ENCODE measurements around the gene APOBR. TPM values are rescaled to one million over a fixed set of nuclear protein-coding genes. Genes with fewer than 3 reads are reported as not detected.
A peak's percentile ranks its signal among the peaks of the same experiment; 100 is the strongest.

The APOBR gene
- total and polyA plus RNA-seq, 9 of the 15 experiments (the other 6 are each of a cell fraction or from before 2014, with no cell fraction given): 0.08 to 6.1 (median 2.8) TPM; not detected in 1

DNA sequence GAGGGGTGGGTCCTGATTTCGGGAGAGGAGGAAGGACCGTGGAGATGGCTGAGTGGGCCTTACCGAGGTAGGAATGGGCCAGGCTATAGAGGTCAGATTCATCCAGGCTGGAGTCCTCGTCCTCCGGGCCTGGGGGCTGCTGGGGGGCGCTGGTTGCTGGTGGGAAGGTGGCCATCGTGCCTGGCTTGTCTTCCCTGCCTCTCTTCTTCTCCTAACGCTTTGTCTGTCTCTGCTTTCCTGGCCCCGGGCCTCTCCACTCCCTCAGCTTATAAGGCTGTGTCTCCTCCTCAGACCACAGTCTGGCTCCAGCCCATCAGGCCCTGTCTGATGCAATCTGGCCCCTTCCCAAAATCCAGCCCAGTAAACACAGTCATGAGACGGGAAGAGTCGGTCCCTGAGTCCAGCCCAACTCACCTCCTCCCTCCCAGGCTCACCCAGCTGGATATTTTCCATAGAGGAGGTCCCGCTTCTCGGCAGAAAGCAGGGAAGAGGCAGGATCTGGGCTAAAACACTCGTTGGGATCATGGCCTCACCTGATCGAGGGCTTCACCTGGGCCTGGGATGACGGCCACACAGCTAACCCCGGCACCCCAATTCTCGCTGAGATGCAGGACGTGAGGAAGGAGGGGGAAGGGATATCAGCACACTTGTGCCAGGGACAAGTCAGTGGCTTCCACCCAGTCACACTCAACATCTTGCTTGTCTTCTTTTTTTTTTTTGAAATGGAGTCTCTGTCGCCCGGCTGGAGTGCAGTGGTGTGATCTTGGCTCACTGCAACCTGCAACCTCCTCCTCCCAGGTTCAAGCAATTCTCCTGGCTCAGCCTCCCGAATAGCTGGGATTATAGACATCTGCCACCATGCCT lies 44.5 kb downstream of the APOBR start, which contains the start of gene NUPR1 (continued):
- TF ChIP-seq POLR3A (IDR thresholded peaks at IDR 0.05; ENCODE audit: borderline replicate concordance, extremely low read depth, insufficient read depth, insufficient read length): no peak
- TF ChIP-seq CEBPG (CRISPR knock-in tag; IDR thresholded peaks at IDR 0.05): peak; percentile 55; the same call in 1 of the 2 replicates
- TF ChIP-seq CEBPG (tag; conservative IDR thresholded peaks at IDR 0.05 in 1 of 2, IDR thresholded peaks at IDR 0.05 in 1 of 2): peak; percentile 94 to 97
- no peak for TF ChIP-seq KLF16 (IDR thresholded peaks at IDR 0.05)
- TF ChIP-seq KLF1 (tag; IDR thresholded peaks at IDR 0.05): no peak
- TF ChIP-seq CBFB (CRISPR knock-in tag; IDR thresholded peaks at IDR 0.05): no peak
- TF ChIP-seq SP1 (CRISPR knock-in tag; IDR thresholded peaks at IDR 0.05): no peak
- peak; percentile 70; the same call in 1 of the 2 replicates for TF ChIP-seq OTX1 (CRISPR knock-in tag; IDR thresholded peaks at IDR 0.05)
- TF ChIP-seq CHCHD3 (CRISPR knock-in tag; IDR thresholded peaks at IDR 0.05): no peak
- peak; percentile 77 for TF ChIP-seq SMAD4 (CRISPR knock-in tag; conservative IDR thresholded peaks at IDR 0.05)
- no peak for TF ChIP-seq ATF1 (CRISPR knock-in tag; IDR thresholded peaks at IDR 0.05)
- no peak for TF ChIP-seq ATF1 (tag; IDR thresholded peaks at IDR 0.05)
- TF ChIP-seq, protein P1, sequence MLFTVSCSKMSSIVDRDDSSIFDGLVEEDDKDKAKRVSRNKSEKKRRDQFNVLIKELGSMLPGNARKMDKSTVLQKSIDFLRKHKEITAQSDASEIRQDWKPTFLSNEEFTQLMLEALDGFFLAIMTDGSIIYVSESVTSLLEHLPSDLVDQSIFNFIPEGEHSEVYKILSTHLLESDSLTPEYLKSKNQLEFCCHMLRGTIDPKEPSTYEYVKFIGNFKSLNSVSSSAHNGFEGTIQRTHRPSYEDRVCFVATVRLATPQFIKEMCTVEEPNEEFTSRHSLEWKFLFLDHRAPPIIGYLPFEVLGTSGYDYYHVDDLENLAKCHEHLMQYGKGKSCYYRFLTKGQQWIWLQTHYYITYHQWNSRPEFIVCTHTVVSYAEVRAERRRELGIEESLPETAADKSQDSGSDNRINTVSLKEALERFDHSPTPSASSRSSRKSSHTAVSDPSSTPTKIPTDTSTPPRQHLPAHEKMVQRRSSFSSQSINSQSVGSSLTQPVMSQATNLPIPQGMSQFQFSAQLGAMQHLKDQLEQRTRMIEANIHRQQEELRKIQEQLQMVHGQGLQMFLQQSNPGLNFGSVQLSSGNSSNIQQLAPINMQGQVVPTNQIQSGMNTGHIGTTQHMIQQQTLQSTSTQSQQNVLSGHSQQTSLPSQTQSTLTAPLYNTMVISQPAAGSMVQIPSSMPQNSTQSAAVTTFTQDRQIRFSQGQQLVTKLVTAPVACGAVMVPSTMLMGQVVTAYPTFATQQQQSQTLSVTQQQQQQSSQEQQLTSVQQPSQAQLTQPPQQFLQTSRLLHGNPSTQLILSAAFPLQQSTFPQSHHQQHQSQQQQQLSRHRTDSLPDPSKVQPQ (CRISPR knock-in tag; IDR thresholded peaks at IDR 0.05; ENCODE audit: borderline replicate concordance): no peak
- TF ChIP-seq, protein P2, sequence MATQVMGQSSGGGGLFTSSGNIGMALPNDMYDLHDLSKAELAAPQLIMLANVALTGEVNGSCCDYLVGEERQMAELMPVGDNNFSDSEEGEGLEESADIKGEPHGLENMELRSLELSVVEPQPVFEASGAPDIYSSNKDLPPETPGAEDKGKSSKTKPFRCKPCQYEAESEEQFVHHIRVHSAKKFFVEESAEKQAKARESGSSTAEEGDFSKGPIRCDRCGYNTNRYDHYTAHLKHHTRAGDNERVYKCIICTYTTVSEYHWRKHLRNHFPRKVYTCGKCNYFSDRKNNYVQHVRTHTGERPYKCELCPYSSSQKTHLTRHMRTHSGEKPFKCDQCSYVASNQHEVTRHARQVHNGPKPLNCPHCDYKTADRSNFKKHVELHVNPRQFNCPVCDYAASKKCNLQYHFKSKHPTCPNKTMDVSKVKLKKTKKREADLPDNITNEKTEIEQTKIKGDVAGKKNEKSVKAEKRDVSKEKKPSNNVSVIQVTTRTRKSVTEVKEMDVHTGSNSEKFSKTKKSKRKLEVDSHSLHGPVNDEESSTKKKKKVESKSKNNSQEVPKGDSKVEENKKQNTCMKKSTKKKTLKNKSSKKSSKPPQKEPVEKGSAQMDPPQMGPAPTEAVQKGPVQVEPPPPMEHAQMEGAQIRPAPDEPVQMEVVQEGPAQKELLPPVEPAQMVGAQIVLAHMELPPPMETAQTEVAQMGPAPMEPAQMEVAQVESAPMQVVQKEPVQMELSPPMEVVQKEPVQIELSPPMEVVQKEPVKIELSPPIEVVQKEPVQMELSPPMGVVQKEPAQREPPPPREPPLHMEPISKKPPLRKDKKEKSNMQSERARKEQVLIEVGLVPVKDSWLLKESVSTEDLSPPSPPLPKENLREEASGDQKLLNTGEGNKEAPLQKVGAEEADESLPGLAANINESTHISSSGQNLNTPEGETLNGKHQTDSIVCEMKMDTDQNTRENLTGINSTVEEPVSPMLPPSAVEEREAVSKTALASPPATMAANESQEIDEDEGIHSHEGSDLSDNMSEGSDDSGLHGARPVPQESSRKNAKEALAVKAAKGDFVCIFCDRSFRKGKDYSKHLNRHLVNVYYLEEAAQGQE (IDR thresholded peaks at IDR 0.05; ENCODE audit: borderline replicate concordance): no peak
- TF ChIP-seq, protein P2 (CRISPR knock-in tag; IDR thresholded peaks at IDR 0.05; ENCODE audit: low read depth): no peak
- no peak for TF ChIP-seq POLR2A (conservative IDR thresholded peaks at IDR 0.05)
- TF ChIP-seq POLR3G (IDR thresholded peaks at IDR 0.05; ENCODE audit: extremely low read depth, insufficient read length, insufficient replicate concordance): no peak
